Transverse colon (tissue), 4 donors: Measurements from ENCODE around the gene ANO3. TPM values are rescaled to one million over a fixed set of nuclear protein-coding genes. Genes with fewer than 3 reads are reported as not detected.

ENCODE experiments used
- DNase-seq: peaks from one replicate; pipeline ENCODE4 v3.0.0-alpha.2; 2019
- H3K27ac ChIP-seq, 4 donors: fragments of 200-600 bp; sonication (generic); 2 replicates each; pipeline ENCODE4 v1.5.1; 2016 to 2018; ENCODE audit warnings: inconsistent platforms in 4 of 4
- H3K27me3 ChIP-seq: fragments of 200-600 bp; sonication (generic); 2 replicates; pipeline ENCODE4 v1.5.1; 2017; ENCODE audit warnings: inconsistent platforms
- H3K36me3 ChIP-seq, 4 donors: fragments of 200-600 bp; sonication (generic); 2 replicates each; pipeline ENCODE4 v1.5.1; 2017 to 2019; ENCODE audit warnings: inconsistent platforms in 4 of 4
- H3K4me1 ChIP-seq, 4 donors: fragments of 200-600 bp; sonication (generic); 2 replicates each; pipeline ENCODE4 v1.5.1; 2017 to 2020; ENCODE audit warnings: inconsistent platforms in 4 of 4
- H3K4me3 ChIP-seq, 4 donors: fragments of 200-600 bp; sonication (generic); 1 replicate in 1 of 4; 2 replicates in 3 of 4; pipeline versions ENCODE4 v1.5.1 to v1.6.1; 2017 to 2019; ENCODE audit warnings: inconsistent platforms in 4 of 4
- H3K9me3 ChIP-seq, 2 donors: fragments of 200-600 bp; sonication (generic); 2 replicates each; pipeline ENCODE4 v1.5.1; 2017 to 2019; ENCODE audit warnings: inconsistent platforms in 2 of 2
- EP300 ChIP-seq: sonication (generic); formaldehyde crosslinking; IDR thresholded peaks from one replicate; pipeline ENCODE4 v1.6.1; 2017; ENCODE audit warnings: antibody characterized with exemption, low read depth
- POLR2A ChIP-seq: fragments of 450-650 bp; IDR thresholded peaks from one replicate; pipeline ENCODE4 v1.6.1; 2016; ENCODE audit warnings: antibody characterized with exemption, mild to moderate bottlenecking, moderate library complexity
- POLR2AphosphoS5 ChIP-seq, 3 donors: sonication (generic); formaldehyde crosslinking; IDR thresholded peaks; one replicate each; pipeline ENCODE4 v1.6.1; 2016; ENCODE audit warnings: antibody characterized with exemption in 3 of 3
- WGBS, 2 donors: methylation state at CpG; one replicate each; pipeline ENCODE4 v1.1.5; 2018; ENCODE audit warnings: low coverage in 1 of 2; 5-methylcytosine and 5-hydroxymethylcytosine counted together
- in situ Hi-C, 4 donors: fragments of 200-750 bp; cut with MboI; loops; one replicate each; pipeline versions ENCODE4 v1.15.0 to v1.15.1; 2017; ENCODE audit warnings: low sequenced_read_pairs in 3 of 4, low pct_ligation_motif_present in 1 of 4, low pct_unique_long_range_greater_than_20kb in 1 of 4
- intact Hi-C: fragments of 100-400 bp; cut with DNase I; formaldehyde crosslinking; loops from one replicate; pipeline ENCODE4 v1.15.1; 2023; ENCODE audit warnings: low total_unique reads
- total RNA-seq, 4 donors: library from RNA; depleted of rRNA; stranded (reverse); fragments of >200 nt; gene quantifications; one replicate each; pipeline ENCODE4 v1.1.0, GENCODE V29; 2016
- TF ChIP-seq, protein P1 (sequence below), 5 experiments: fragments of 200-600 bp in 3 of 5; fragments of 450-650 bp in 2 of 5; sonication (generic) in 3 of 5; IDR thresholded peaks; 1 replicate in 2 of 5; 2 replicates in 3 of 5; pipeline ENCODE4 v1.5.1; 2016 to 2017; ENCODE audit warnings: antibody characterized with exemption in 5 of 5, inconsistent platforms in 3 of 5, mild to moderate bottlenecking in 2 of 5, moderate library complexity in 1 of 5

Gene ANO3
- total RNA-seq, 4 donors from 2014 or later: 0.16 to 0.55 TPM; not detected in 2

DNA sequence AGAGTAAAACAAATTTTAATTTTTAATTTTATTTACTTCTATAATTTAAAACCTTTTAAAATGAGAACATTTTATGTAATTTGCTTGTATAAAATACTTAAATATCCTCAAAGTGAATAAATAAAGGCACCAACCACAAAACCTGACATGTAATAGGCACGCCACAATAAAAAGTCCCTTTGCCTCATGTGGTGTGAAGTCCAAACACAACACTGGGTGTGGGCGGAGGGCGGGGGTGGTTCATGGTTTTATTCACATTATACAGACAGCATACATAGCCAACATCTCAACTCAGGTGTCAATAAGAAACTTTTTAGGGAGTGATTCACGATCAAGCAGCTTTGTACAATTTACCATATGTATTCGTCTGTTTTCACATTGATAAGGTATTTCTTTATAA lies 107.9 kb downstream of the ANO3 start:
- no peak overlapping the region for H3K4me3 ChIP-seq
- 62 to 71% methylated on average over 5 of the region's 5 CpGs for WGBS, 2 donors
- no peak for DNase-seq
- no peaks in the 10 kb centered on the region for H3K4me1 ChIP-seq
- H3K36me3 ChIP-seq: no peaks in the 10 kb centered on the region
- H3K9me3 ChIP-seq: no peaks in the 10 kb centered on the region
- in situ Hi-C loops: no loop called here
- intact Hi-C loops: no loop called here
- TF ChIP-seq POLR2AphosphoS5 (IDR thresholded peaks at IDR 0.05) (no peak), EP300 (no peak), POLR2A (no peak)
- TF ChIP-seq, protein P1, sequence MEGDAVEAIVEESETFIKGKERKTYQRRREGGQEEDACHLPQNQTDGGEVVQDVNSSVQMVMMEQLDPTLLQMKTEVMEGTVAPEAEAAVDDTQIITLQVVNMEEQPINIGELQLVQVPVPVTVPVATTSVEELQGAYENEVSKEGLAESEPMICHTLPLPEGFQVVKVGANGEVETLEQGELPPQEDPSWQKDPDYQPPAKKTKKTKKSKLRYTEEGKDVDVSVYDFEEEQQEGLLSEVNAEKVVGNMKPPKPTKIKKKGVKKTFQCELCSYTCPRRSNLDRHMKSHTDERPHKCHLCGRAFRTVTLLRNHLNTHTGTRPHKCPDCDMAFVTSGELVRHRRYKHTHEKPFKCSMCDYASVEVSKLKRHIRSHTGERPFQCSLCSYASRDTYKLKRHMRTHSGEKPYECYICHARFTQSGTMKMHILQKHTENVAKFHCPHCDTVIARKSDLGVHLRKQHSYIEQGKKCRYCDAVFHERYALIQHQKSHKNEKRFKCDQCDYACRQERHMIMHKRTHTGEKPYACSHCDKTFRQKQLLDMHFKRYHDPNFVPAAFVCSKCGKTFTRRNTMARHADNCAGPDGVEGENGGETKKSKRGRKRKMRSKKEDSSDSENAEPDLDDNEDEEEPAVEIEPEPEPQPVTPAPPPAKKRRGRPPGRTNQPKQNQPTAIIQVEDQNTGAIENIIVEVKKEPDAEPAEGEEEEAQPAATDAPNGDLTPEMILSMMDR (IDR thresholded peaks at IDR 0.05): no peak
- no peaks in the 10 kb centered on the region for H3K27me3 ChIP-seq
- no peak overlapping the region for H3K27ac ChIP-seq

DNA sequence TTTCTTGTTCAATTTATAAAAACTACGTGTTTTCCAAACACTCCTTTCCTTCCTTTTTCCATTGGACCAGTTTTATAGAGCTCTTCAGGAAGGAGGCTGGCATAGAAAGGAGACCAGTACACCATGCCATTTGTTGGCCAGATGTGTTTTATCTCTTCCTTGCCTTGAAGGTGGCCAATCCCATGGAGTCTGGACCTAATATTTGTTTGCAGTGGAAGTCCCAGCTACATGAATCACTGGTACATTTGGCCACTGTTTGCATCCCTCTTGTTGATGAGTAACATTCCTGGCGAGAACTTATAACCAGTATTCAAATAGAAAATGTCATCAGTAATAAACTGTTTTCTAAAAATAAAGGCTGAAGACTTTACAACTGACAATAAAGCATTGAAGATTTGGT lies 110.2 kb downstream of the ANO3 start:
- H3K36me3 ChIP-seq: no peaks in the 10 kb centered on the region
- WGBS, 2 donors: 37 to 42% methylated on average over 2 of the region's 2 CpGs
- intact Hi-C loops (no loop called here), in situ Hi-C loops (no loop called here)
- H3K27me3 ChIP-seq: no peaks in the 10 kb centered on the region
- H3K9me3 ChIP-seq: no peaks in the 10 kb centered on the region
- H3K4me1 ChIP-seq: no peaks in the 10 kb centered on the region
- no peak overlapping the region for H3K4me3 ChIP-seq
- no peak for DNase-seq
- no peak overlapping the region for H3K27ac ChIP-seq
- TF ChIP-seq, protein P1 (IDR thresholded peaks at IDR 0.05): no peak
- TF ChIP-seq POLR2AphosphoS5 (IDR thresholded peaks at IDR 0.05) (no peak), EP300 (no peak)

DNA sequence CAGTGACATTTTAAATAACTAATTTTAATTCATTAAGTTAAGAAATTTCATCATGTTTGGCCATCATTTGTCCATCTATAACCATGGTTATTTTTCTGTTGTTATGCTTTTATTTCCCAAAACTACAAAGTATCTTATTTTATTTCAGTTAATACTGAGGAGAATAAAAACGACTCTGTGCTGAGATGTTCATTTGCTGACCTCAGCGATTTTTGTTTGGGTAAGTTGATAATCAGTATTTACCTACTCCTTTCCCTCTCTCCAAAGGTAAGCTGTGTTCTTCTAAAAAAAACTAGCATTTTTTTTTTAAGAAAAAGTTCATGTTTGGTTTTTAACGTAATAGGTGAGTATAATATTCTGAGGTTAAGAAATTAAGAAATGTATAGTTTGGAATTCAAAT lies 111.7 kb downstream of the ANO3 start:
- H3K27ac ChIP-seq: no peak overlapping the region
- WGBS, 2 donors: 39 to 68% methylated on average over 3 of the region's 3 CpGs
- no peaks in the 10 kb centered on the region for H3K4me1 ChIP-seq
- no peaks in the 10 kb centered on the region for H3K36me3 ChIP-seq
- no peak overlapping the region for H3K4me3 ChIP-seq
- intact Hi-C loops: no loop called here
- H3K27me3 ChIP-seq: no peaks in the 10 kb centered on the region
- no peaks in the 10 kb centered on the region for H3K9me3 ChIP-seq
- DNase-seq: no peak
- in situ Hi-C loops: no loop called here
- TF ChIP-seq POLR2A: no peak
- TF ChIP-seq POLR2AphosphoS5 (IDR thresholded peaks at IDR 0.05): no peak
- TF ChIP-seq, protein P1 (IDR thresholded peaks at IDR 0.05): no peak
- TF ChIP-seq EP300: no peak

DNA sequence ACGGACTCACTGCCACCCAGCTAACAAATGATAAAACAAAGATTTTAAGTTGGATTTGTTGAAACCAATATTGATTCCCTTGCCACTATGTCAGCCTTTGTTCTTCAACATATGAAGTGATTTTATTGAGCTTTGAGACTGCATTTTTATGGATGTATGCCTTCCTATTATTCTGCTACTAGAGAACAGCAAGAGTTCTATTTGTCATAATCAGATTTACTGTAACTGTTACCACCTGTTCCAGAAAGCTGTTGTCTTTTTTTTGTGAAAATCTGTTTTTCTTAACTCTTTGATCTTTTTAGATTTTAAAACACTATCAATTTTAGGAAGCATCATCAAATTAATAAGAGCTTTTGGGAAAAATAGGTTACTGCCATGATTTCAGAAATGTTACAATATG lies 125.7 kb downstream of the ANO3 start:
- intact Hi-C loops: no loop called here

More for the DNA sequence above, 125.7 kb downstream of the ANO3 start:
- Histone ChIP-seq H3K27me3 (no peaks in the 10 kb centered on the region), H3K4me1 (no peaks in the 10 kb centered on the region), H3K9me3 (no peaks in the 10 kb centered on the region), H3K4me3 (no peak overlapping the region), H3K27ac (no peak overlapping the region), H3K36me3 (no peaks in the 10 kb centered on the region)
- 81 to 85% methylated on average over 1 of the region's 1 CpG for WGBS, 2 donors
- DNase-seq: no peak
- TF ChIP-seq POLR2AphosphoS5 (IDR thresholded peaks at IDR 0.05): no peak
- TF ChIP-seq, protein P1 (IDR thresholded peaks at IDR 0.05): no peak
- no peak for TF ChIP-seq POLR2A
- TF ChIP-seq EP300: no peak
- in situ Hi-C loops: no loop called here
